ENCODE results near the gene PLEKHG2. TPM values are rescaled to one million over a fixed set of nuclear protein-coding genes. Genes with fewer than 3 reads are reported as not detected.

Gene PLEKHG2
- total RNA-seq, 1 experiment from 2014 or later, result 62.3 TPM

DNA sequence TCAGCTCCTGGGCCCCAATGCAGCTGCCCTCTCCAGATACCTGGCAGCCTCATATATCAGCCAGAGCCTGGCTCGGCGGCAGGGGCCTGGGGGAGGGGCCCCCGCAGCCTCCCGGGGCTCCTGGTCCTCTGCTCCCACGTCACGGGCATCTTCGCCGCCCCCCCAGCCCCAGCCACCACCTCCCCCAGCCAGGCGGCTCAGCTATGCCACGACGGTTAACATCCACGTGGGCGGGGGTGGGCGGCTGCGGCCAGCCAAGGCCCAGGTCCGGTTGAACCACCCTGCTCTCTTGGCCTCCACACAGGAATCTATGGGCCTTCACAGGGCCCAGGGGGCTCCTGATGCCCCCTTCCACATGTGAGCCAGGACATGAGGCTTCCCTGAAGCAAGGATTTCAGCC lies 12.5 kb downstream of the PLEKHG2 start:
- DNase-seq (ENCODE audit: low spot score), result no peak
- POLR2A ChIA-PET, result interaction anchor here (1.0 kb wide), 1 partner anchor 11 kb away, joined by 4 read pairs; the partner anchor contains the start of gene RPS16
- H3K4me3 Mint-ChIP-seq, result no peak overlapping the region
- ATAC-seq, result no peak
- no peaks in the 10 kb centered on the region for H3K9me3 Mint-ChIP-seq
- H3K27me3 Mint-ChIP-seq (ENCODE audit: low read depth), result no peaks in the 10 kb centered on the region
- CTCF ChIA-PET, result interaction anchor here (2.2 kb wide), 1 partner anchor 13 kb away, joined by 5 read pairs; the partner anchor contains the start of gene PLEKHG2
- H3K4me1 Mint-ChIP-seq, result peaks cover 22% of the 10 kb centered on the region
- H3K36me3 Mint-ChIP-seq, result peaks cover 25% of the 10 kb centered on the region
- no peak overlapping the region for H3K27ac Mint-ChIP-seq
- TF ChIP-seq EMX1 (CRISPR knock-in tag; IDR thresholded peaks at IDR 0.05), result no peak
- TF ChIP-seq, protein P1, sequence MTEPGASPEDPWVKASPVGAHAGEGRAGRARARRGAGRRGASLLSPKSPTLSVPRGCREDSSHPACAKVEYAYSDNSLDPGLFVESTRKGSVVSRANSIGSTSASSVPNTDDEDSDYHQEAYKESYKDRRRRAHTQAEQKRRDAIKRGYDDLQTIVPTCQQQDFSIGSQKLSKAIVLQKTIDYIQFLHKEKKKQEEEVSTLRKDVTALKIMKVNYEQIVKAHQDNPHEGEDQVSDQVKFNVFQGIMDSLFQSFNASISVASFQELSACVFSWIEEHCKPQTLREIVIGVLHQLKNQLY (CRISPR knock-in tag; IDR thresholded peaks at IDR 0.05), result no peak
- TF ChIP-seq, protein P2, sequence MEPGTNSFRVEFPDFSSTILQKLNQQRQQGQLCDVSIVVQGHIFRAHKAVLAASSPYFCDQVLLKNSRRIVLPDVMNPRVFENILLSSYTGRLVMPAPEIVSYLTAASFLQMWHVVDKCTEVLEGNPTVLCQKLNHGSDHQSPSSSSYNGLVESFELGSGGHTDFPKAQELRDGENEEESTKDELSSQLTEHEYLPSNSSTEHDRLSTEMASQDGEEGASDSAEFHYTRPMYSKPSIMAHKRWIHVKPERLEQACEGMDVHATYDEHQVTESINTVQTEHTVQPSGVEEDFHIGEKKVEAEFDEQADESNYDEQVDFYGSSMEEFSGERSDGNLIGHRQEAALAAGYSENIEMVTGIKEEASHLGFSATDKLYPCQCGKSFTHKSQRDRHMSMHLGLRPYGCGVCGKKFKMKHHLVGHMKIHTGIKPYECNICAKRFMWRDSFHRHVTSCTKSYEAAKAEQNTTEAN (CRISPR knock-in tag; IDR thresholded peaks at IDR 0.05), result no peak
- TF ChIP-seq CREB1 (CRISPR knock-in tag; IDR thresholded peaks at IDR 0.05), result no peak
- TF ChIP-seq ZBTB21 (CRISPR knock-in tag; IDR thresholded peaks at IDR 0.05; ENCODE audit: borderline replicate concordance), result no peak
- TF ChIP-seq TEAD4 (CRISPR knock-in tag; IDR thresholded peaks at IDR 0.05), result no peak

DNA sequence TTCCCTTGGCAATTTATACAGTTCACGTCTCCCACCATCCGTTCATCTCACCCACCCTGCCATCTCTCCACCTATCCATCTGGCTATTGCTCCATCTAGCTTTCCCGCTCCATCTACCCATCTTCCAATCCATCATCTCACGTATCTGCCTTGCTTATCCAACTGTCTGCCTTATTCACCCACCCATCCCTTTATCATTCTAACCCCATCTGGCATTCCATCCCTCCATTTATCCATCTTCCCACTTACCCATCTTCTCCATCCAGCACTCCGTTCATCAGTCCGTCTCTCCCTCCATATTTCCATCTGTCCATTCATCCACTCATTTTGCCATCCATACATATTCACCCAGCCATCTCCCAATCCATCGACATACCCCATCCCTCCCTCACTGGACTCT lies 13.3 kb downstream of the PLEKHG2 start:
- no peak for ATAC-seq
- no peak for DNase-seq (ENCODE audit: low spot score)
- no peak for TF ChIP-seq KAT7 (CRISPR knock-in tag; IDR thresholded peaks at IDR 0.05; ENCODE audit: borderline replicate concordance)
- no peak for TF ChIP-seq ESRRA (CRISPR knock-in tag; IDR thresholded peaks at IDR 0.05; ENCODE audit: borderline replicate concordance)
- TF ChIP-seq CREM (CRISPR knock-in tag; IDR thresholded peaks at IDR 0.05), result no peak
- no peak for TF ChIP-seq CBFB (CRISPR knock-in tag; IDR thresholded peaks at IDR 0.05; ENCODE audit: low read depth)
- no peak for TF ChIP-seq FOXJ3 (CRISPR knock-in tag; IDR thresholded peaks at IDR 0.05; ENCODE audit: borderline replicate concordance)
- TF ChIP-seq, protein P3, sequence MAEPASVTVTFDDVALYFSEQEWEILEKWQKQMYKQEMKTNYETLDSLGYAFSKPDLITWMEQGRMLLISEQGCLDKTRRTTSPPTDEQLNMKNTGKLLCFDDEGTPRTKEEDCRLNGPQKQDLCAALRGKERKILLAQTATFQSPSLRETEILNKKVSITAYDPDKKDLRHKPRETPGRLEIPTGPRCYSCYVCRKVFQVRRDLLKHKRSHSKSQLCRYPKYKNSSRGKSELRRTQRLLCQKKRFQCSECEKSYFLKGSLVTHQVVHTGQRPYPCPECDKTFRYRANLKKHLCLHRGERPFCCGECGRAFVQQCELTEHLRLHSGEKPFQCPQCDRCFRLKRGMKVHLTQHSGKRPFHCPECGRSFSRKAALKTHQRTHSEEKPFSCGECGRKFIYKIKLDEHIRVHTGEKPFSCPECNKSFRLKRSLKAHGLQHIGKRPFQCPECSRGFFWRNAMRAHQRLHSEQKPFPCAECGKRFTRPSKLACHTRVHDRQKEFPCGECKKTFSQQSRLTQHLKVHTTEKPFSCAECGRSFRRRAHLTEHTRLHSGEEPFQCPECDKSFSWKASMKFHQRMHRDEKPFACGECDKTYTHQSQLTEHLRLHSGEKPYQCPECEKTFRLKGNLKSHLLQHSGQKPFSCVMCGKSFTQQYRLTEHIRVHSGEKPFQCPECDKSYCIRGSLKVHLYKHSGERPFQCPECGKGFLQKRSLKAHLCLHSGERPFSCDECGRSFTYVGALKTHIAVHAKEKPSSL (CRISPR knock-in tag; conservative IDR thresholded peaks at IDR 0.05), result no peak
- TF ChIP-seq RELA (CRISPR knock-in tag; IDR thresholded peaks at IDR 0.05; ENCODE audit: borderline replicate concordance), result no peak
- TF ChIP-seq, protein P4, sequence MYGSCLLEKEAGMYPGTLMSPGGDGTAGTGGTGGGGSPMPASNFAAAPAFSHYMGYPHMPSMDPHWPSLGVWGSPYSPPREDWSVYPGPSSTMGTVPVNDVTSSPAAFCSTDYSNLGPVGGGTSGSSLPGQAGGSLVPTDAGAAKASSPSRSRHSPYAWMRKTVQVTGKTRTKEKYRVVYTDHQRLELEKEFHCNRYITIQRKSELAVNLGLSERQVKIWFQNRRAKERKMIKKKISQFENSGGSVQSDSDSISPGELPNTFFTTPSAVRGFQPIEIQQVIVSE (CRISPR knock-in tag; IDR thresholded peaks at IDR 0.05; ENCODE audit: borderline replicate concordance), result no peak
- TF ChIP-seq, protein P5, sequence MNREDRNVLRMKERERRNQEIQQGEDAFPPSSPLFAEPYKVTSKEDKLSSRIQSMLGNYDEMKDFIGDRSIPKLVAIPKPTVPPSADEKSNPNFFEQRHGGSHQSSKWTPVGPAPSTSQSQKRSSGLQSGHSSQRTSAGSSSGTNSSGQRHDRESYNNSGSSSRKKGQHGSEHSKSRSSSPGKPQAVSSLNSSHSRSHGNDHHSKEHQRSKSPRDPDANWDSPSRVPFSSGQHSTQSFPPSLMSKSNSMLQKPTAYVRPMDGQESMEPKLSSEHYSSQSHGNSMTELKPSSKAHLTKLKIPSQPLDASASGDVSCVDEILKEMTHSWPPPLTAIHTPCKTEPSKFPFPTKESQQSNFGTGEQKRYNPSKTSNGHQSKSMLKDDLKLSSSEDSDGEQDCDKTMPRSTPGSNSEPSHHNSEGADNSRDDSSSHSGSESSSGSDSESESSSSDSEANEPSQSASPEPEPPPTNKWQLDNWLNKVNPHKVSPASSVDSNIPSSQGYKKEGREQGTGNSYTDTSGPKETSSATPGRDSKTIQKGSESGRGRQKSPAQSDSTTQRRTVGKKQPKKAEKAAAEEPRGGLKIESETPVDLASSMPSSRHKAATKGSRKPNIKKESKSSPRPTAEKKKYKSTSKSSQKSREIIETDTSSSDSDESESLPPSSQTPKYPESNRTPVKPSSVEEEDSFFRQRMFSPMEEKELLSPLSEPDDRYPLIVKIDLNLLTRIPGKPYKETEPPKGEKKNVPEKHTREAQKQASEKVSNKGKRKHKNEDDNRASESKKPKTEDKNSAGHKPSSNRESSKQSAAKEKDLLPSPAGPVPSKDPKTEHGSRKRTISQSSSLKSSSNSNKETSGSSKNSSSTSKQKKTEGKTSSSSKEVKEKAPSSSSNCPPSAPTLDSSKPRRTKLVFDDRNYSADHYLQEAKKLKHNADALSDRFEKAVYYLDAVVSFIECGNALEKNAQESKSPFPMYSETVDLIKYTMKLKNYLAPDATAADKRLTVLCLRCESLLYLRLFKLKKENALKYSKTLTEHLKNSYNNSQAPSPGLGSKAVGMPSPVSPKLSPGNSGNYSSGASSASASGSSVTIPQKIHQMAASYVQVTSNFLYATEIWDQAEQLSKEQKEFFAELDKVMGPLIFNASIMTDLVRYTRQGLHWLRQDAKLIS (CRISPR knock-in tag; IDR thresholded peaks at IDR 0.05; ENCODE audit: borderline replicate concordance), result no peak
- CTCF ChIA-PET, result interaction anchor here (2.2 kb wide), 1 partner anchor 11 kb away, joined by 10 read pairs; no protein-coding TSS in a partner anchor
- no peak overlapping the region for H3K4me3 Mint-ChIP-seq
- H3K27ac Mint-ChIP-seq, result peak overlapping the region; percentile 9; the same call in 1 of the 2 replicates
- H3K9me3 Mint-ChIP-seq, result no peaks in the 10 kb centered on the region
- H3K36me3 Mint-ChIP-seq, result peaks cover 25% of the 10 kb centered on the region
- POLR2A ChIA-PET, result interaction anchor here (2.1 kb wide), 1 partner anchor 10 kb away, joined by 11 read pairs; the partner anchor contains the start of gene RPS16
- no peaks in the 10 kb centered on the region for H3K27me3 Mint-ChIP-seq (ENCODE audit: low read depth)
- H3K4me1 Mint-ChIP-seq, result peaks cover 27% of the 10 kb centered on the region

All from WTC11 (cell line).